GM19239 (cell line): ENCODE measurements around the gene CTNNA2.

Experiments
- DNase-seq: peaks from one replicate; pipeline ENCODE4 v3.0.0; 2011; ENCODE audit warnings: low spot score; ENCODE audit not compliant: insufficient read length
- FAIRE-seq: peaks from 2 replicates; lab custom pipeline; 2011; peaks lifted over from hg19 to GRCh38; lab: Jason Lieb, UNC

Gene CTNNA2

GRCh38 chr2:79611448-79612016, 98.7 kb downstream of the CTNNA2 start:
- DNase-seq (no peak), FAIRE-seq (no peak)

- DNase-seq: no peak
- no peak for FAIRE-seq
Observed at GRCh38 chr2:79612999-79613398, 100.1 kb downstream of the CTNNA2 start.

- FAIRE-seq (no peak), DNase-seq (no peak)
Observed at GRCh38 chr2:79619442-79619841, 106.6 kb downstream of the CTNNA2 start.

GRCh38 chr2:79619976-79620375, 107.1 kb downstream of the CTNNA2 start:
- DNase-seq (no peak), FAIRE-seq (no peak)

- DNase-seq (no peak), FAIRE-seq (no peak)
Observed at GRCh38 chr2:79620679-79621078, 107.8 kb downstream of the CTNNA2 start.

- FAIRE-seq: no peak
Observed at GRCh38 chr2:79621252-79621651, 108.4 kb downstream of the CTNNA2 start.

GRCh38 chr2:79621755-79622154, 108.9 kb downstream of the CTNNA2 start:
- FAIRE-seq (no peak), DNase-seq (no peak)

More at GRCh38 chr2:79621252-79621651, 108.4 kb downstream of the CTNNA2 start:
- DNase-seq: no peak

GRCh38 chr2:79622508-79622907, 109.7 kb downstream of the CTNNA2 start:
- DNase-seq: no peak
- no peak for FAIRE-seq

GRCh38 chr2:79627237-79627636, 114.4 kb downstream of the CTNNA2 start:
- DNase-seq (no peak), FAIRE-seq (no peak)

- no peak for FAIRE-seq
- no peak for DNase-seq
Observed at GRCh38 chr2:79630060-79630459, 117.2 kb downstream of the CTNNA2 start.

GRCh38 chr2:79630972-79631557, 118.2 kb downstream of the CTNNA2 start:
- FAIRE-seq (no peak), DNase-seq (no peak)

- FAIRE-seq (no peak), DNase-seq (no peak)
Observed at GRCh38 chr2:79638410-79638809, 125.6 kb downstream of the CTNNA2 start.

- FAIRE-seq (no peak), DNase-seq (no peak)
Observed at GRCh38 chr2:79638954-79639353, 126.1 kb downstream of the CTNNA2 start.

GRCh38 chr2:79640001-79640400, 127.2 kb downstream of the CTNNA2 start:
- FAIRE-seq: no peak
- no peak for DNase-seq

- DNase-seq: no peak
- FAIRE-seq: no peak
Observed at GRCh38 chr2:79649531-79649930, 136.7 kb downstream of the CTNNA2 start.

GRCh38 chr2:79660557-79660956, 147.7 kb downstream of the CTNNA2 start:
- no peak for DNase-seq
- no peak for FAIRE-seq

- FAIRE-seq (no peak), DNase-seq (no peak)
Observed at GRCh38 chr2:79665091-79665490, 152.2 kb downstream of the CTNNA2 start.

- FAIRE-seq (no peak), DNase-seq (no peak)
Observed at GRCh38 chr2:79666430-79666829, 153.6 kb downstream of the CTNNA2 start.

- no peak for DNase-seq
- no peak for FAIRE-seq
Observed at GRCh38 chr2:79669714-79670113, 156.9 kb downstream of the CTNNA2 start.

- DNase-seq: no peak
- no peak for FAIRE-seq
Observed at GRCh38 chr2:79670198-79670597, 157.3 kb downstream of the CTNNA2 start.

GRCh38 chr2:79686884-79687283, 174.0 kb downstream of the CTNNA2 start:
- no peak for FAIRE-seq
- no peak for DNase-seq

- DNase-seq (no peak), FAIRE-seq (no peak)
Observed at GRCh38 chr2:79695248-79695647, 182.4 kb downstream of the CTNNA2 start.
